LNCaP clone FGC (cell line): ENCODE measurements around the gene PPP2R5E.

Source experiments
- DNase-seq: peaks from one replicate; pipeline ENCODE4 v3.0.0-alpha.2; 2011; ENCODE audit warnings: low read depth
- H3K4me3 ChIP-seq: 2 replicates; pipeline ENCODE4 v1.5.1; 2011; ENCODE audit warnings: mild to moderate bottlenecking, low read depth, low read length, control low read depth
- TF ChIP-seq, protein P1 (sequence below): IDR thresholded peaks from 2 replicates; pipeline ENCODE4 v1.5.1; 2012; ENCODE audit warnings: mild to moderate bottlenecking; ENCODE audit not compliant: control insufficient read depth, insufficient read depth; ENCODE audit errors: extremely low read depth

Gene PPP2R5E

GRCh38 chr14:63406333-63406732, 136.8 kb downstream of the PPP2R5E start:
- DNase-seq = no peak
- TF ChIP-seq, protein P1, sequence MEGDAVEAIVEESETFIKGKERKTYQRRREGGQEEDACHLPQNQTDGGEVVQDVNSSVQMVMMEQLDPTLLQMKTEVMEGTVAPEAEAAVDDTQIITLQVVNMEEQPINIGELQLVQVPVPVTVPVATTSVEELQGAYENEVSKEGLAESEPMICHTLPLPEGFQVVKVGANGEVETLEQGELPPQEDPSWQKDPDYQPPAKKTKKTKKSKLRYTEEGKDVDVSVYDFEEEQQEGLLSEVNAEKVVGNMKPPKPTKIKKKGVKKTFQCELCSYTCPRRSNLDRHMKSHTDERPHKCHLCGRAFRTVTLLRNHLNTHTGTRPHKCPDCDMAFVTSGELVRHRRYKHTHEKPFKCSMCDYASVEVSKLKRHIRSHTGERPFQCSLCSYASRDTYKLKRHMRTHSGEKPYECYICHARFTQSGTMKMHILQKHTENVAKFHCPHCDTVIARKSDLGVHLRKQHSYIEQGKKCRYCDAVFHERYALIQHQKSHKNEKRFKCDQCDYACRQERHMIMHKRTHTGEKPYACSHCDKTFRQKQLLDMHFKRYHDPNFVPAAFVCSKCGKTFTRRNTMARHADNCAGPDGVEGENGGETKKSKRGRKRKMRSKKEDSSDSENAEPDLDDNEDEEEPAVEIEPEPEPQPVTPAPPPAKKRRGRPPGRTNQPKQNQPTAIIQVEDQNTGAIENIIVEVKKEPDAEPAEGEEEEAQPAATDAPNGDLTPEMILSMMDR = no peak
- H3K4me3 ChIP-seq = no peak overlapping the region

- TF ChIP-seq, protein P1 = no peak
- no peak for DNase-seq
- H3K4me3 ChIP-seq = no peak overlapping the region
Observed at GRCh38 chr14:63405715-63406114, 137.5 kb downstream of the PPP2R5E start.

DNA sequence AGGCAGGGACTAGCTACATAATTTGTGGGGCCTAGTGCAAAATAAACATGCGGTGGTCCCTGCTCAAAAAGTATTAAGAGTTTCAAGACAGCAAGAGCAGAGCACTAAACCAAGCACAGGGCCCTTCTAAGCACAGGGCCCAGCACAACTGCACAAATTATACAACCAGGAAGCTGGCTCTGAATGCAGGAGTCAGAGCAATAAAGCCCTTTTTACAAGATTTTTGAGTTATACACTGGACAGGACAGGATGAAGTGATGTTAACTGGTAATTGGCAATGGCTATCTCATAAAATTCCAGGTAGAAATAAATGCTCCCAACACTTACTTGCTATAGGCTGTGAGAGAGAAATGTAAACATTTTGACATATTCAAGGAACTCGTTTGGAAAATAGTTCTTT, 138.3 kb downstream of the PPP2R5E start:
- DNase-seq = peak; percentile 95
- no peak overlapping the region for H3K4me3 ChIP-seq
- TF ChIP-seq, protein P1 = no peak

- no peak for DNase-seq
- H3K4me3 ChIP-seq = no peak overlapping the region
- TF ChIP-seq, protein P1 = no peak
Observed at GRCh38 chr14:63401646-63402045, 141.5 kb downstream of the PPP2R5E start.

DNA sequence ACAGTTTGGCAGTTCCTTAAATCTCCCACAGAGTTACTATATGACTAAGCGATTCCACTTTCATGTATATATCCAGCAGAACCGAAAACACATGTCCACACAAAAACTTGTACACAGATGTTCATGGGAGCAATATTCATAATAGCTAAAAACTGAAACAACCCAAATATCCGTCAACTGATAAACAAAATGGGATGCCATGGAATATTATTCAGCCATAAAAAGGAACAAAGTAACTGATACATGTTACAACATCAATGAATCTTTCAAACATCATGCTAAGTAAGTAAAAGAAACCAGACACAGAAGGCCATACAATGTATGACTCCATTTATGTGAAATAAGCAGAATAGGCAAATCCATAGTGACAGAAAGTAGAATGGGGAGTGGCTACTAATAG, 144.2 kb downstream of the PPP2R5E start:
- TF ChIP-seq, protein P1 = no peak
- no peak overlapping the region for H3K4me3 ChIP-seq
- no peak for DNase-seq

GRCh38 chr14:63394841-63395240, 148.3 kb downstream of the PPP2R5E start:
- TF ChIP-seq, protein P1 = no peak
- DNase-seq = no peak
- no peak overlapping the region for H3K4me3 ChIP-seq

DNA sequence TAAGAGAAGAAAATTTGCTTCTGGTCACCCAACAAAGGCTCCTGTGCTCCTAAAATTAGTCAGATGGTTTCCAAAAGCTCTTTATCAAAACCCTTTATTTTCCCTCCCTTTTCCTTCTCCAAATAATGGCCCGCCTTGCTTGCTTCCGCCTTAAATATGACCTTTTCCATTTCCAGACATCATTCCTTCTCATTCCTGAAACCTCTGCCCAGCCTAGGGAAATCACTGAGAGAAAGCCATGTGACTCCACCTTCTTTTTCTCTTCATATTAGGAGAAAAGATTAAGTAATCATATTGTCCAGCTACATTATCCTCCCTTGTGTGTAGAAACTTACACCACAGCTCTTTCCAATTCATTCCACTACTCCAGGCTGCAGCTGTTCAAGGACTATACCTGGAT, 148.7 kb downstream of the PPP2R5E start:
- no peak for DNase-seq
- TF ChIP-seq, protein P1 = no peak
- no peak overlapping the region for H3K4me3 ChIP-seq
